Fibroblast of mammary gland (primary cell): ENCODE results near the gene GHDC.

Experiments used
- DNase-seq: peaks from one replicate; pipeline ENCODE4 v3.0.0-alpha.2; 2010; ENCODE audit warnings: low read depth
- H3K4me3 ChIP-seq: 2 replicates; pipeline ENCODE4 v1.5.1; 2011; ENCODE audit warnings: low read depth, mild to moderate bottlenecking, low read length, moderate library complexity; ENCODE audit not compliant: control insufficient read depth
- TF ChIP-seq, protein P1 (sequence below): conservative IDR thresholded peaks from 2 replicates; pipeline ENCODE4 v1.5.1; 2011; ENCODE audit warnings: low read depth, low read length, inconsistent platforms; ENCODE audit not compliant: control insufficient read depth, insufficient read depth

The GHDC gene

DNA sequence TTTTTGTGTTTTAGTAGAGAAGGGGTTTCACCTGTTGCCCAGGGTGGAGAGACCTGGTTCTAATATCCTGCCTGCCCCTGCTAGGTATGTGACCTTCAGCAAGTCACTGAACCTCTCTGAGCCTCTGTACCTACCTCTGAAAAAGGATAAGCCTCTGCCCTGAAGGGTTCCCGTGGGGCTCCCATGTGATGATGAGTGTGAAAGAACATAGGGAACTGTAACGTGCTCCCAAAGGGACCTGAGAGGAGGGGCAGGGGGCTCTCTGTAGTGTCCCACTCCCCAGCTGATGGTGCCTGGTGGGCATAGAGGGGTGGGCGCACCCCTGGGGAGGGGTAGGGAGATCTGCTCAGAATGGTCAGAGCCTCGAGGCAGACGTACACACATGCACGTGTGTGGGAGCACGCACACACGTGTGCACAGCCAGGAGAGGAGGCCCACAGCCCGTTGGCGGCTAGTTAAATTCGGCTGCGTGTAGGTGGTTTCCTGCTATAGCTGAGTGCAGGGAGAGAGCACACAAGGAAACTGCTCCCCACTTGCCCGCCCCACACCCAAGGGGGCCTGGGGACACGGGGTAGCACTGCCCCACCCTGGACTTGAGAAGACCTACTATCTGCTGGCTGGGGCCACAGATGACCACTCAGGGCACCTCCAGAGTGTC is 20.0 kb downstream of the GHDC start:
- TF ChIP-seq, protein P1, sequence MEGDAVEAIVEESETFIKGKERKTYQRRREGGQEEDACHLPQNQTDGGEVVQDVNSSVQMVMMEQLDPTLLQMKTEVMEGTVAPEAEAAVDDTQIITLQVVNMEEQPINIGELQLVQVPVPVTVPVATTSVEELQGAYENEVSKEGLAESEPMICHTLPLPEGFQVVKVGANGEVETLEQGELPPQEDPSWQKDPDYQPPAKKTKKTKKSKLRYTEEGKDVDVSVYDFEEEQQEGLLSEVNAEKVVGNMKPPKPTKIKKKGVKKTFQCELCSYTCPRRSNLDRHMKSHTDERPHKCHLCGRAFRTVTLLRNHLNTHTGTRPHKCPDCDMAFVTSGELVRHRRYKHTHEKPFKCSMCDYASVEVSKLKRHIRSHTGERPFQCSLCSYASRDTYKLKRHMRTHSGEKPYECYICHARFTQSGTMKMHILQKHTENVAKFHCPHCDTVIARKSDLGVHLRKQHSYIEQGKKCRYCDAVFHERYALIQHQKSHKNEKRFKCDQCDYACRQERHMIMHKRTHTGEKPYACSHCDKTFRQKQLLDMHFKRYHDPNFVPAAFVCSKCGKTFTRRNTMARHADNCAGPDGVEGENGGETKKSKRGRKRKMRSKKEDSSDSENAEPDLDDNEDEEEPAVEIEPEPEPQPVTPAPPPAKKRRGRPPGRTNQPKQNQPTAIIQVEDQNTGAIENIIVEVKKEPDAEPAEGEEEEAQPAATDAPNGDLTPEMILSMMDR = no peak
- no peak for DNase-seq
- no peak overlapping the region for H3K4me3 ChIP-seq

DNA sequence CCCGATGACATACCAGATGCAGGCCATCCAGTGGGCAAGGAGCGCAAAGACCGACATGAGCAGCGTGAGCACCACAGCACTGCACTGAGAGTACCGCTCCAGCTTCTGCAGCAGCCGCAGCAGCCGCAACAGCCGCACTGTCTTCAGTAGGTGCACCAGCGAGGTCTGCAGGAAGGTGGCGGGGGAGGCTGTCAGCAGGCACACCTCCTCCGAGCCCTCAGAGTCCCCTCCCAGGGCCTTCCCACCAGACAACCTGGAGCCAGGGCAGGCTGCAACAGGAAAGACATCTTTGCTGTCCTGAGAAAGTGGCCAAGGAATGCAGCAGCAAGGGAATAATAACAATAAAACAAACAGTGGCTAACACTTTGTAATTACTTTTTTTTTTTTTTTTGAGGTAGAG is 22.5 kb downstream of the GHDC start:
- TF ChIP-seq, protein P1 = no peak
- DNase-seq = no peak
- no peak overlapping the region for H3K4me3 ChIP-seq

DNA sequence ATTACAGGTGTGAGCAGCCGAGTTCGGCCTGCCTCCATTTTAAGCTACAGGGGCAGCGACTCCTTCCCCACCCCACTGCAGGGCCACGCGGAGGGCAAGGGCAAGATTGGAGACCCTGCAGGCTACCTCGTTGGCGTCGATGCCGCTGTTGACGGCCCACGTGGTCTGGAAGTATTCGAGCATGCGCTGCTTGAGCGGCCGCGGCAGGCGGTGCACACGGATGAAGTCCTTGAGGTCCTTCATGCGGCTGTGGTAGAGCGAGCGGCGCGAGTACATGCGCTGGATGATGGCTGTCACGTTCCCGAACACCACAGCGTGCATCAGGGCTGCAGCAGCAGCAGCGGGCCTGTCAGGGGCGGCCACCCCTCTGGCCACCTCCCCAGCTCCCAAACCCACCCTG is 24.9 kb downstream of the GHDC start:
- no peak for DNase-seq
- no peak overlapping the region for H3K4me3 ChIP-seq
- TF ChIP-seq, protein P1 = no peak

DNA sequence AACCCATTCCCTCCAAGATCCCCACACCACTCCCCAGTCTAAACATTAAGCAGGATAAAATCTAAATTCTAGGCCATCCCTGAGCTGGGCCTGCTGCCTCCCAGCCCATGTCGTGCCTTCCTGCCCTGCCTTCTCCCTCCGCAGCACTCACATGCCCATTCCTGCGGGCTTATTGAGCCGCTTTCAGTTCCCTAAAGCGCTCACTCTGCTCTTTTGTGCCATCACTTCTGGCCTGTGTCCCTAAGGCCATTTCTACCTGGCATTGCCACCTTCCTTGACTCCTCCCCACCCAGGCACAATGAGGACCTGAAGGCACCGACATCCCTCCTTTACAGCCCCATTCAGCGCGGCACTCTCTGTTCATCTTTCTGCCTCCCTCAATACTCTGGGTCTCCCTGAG is 26.5 kb downstream of the GHDC start:
- no peak for DNase-seq
- no peak overlapping the region for H3K4me3 ChIP-seq
- TF ChIP-seq, protein P1 = no peak

DNA sequence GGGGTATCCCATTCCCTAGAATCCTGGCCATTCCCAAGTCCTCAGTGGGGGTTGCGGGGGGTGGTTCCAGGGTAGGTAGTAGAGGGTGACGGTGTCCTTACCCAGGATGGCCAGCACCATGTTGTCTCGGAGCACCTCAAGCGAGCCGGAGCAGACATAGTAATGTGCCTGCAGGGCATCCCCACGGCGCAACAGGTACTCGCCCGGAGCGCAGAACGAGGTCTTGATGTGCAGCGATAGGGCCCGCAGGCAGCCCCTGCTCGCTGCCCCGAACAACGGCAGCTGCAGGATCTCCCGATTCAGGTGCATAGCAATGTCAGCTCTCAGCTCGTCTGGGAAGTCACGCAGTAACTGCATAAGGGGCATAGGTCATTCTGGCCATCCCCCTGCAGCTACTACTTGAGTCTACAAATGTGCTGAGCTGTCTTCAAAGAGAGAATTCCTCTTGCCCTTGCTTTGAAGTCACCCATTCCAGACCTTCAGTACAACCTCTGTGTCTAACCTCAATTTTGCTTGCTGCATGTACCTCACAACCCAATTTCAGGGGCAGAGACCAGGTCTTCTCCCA is 28.0 kb downstream of the GHDC start:
- no peak for DNase-seq
- no peak overlapping the region for H3K4me3 ChIP-seq
- TF ChIP-seq, protein P1 = no peak

DNA sequence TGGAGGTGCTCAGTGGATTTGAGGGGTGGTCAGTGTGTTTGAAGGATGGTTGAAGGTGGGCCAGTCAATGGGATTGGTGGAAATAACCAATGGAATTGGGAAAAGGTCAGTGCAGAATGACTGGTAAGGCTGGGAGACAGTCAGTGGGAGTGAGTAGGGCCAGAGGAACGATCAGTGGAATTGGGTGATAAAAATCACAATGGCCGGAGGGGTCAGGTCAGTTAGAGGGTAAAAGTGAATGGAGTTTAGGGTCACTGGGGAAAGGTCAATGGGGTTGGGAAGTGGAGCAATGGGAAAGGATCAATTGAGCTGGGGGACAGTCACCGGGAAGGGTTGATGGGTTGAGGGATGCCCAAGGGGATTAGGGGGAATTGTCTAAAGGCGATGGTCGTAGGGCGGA is 28.5 kb downstream of the GHDC start:
- TF ChIP-seq, protein P1 = no peak
- no peak overlapping the region for H3K4me3 ChIP-seq
- DNase-seq = no peak
